ENCODE measurements around the gene EHD2.
A peak's percentile ranks its signal among the peaks of the same experiment; 100 is the strongest.
"Not testable (repeated sequence)": the region's sequence is repeated elsewhere in the genome, so short reads cannot be mapped to it uniquely, and the experiment has no call there.

The EHD2 gene

GRCh38 chr19:47714339-47714738 lies 1.1 kb downstream of the EHD2 start:
- no peak for DNase-seq (ENCODE audit: low spot score in 2 of 2)
- Mint-ChIP-seq H3K27me3 (peaks cover 39% of the 10 kb centered on the region), H3K4me3 (no peak overlapping the region), H3K27ac (no peak overlapping the region), H3K9me3 (peaks cover 7% of the 10 kb centered on the region), H3K36me3 (peaks cover 3% of the 10 kb centered on the region), H3K4me1 (peaks cover 5% of the 10 kb centered on the region)
- ATAC-seq (ENCODE audit: low read depth): no peak

- not testable (repeated sequence) for H3K4me1 Mint-ChIP-seq; H3K27ac Mint-ChIP-seq; H3K4me3 Mint-ChIP-seq; ATAC-seq (ENCODE audit: low read depth); H3K9me3 Mint-ChIP-seq; DNase-seq (ENCODE audit: low spot score in 2 of 2); H3K36me3 Mint-ChIP-seq
- H3K27me3 Mint-ChIP-seq: peaks cover 41% of the 10 kb centered on the region
Observed at GRCh38 chr19:47714855-47715254, 1.6 kb downstream of the EHD2 start.

- Mint-ChIP-seq H3K4me1 (peaks cover 8% of the 10 kb centered on the region), H3K27ac (no peak overlapping the region), H3K9me3 (peaks cover 7% of the 10 kb centered on the region), H3K4me3 (no peak overlapping the region), H3K36me3 (peaks cover 3% of the 10 kb centered on the region), H3K27me3 (peaks cover 50% of the 10 kb centered on the region)
- no peak for DNase-seq (ENCODE audit: low spot score in 2 of 2)
- ATAC-seq (ENCODE audit: low read depth): no peak
Observed at GRCh38 chr19:47716270-47716937, 3.2 kb downstream of the EHD2 start.

GRCh38 chr19:47718415-47719046 lies 5.3 kb downstream of the EHD2 start:
- not testable (repeated sequence) for H3K27ac Mint-ChIP-seq; H3K36me3 Mint-ChIP-seq; H3K4me3 Mint-ChIP-seq; H3K4me1 Mint-ChIP-seq; DNase-seq (ENCODE audit: low spot score in 2 of 2); H3K9me3 Mint-ChIP-seq; ATAC-seq (ENCODE audit: low read depth)
- H3K27me3 Mint-ChIP-seq: peaks cover 46% of the 10 kb centered on the region

- Mint-ChIP-seq H3K36me3 (peaks cover 3% of the 10 kb centered on the region), H3K27ac (no peak overlapping the region), H3K9me3 (peaks cover under 1% of the 10 kb centered on the region), H3K4me3 (no peak overlapping the region), H3K27me3 (peaks cover 39% of the 10 kb centered on the region), H3K4me1 (peaks cover 4% of the 10 kb centered on the region)
- no peak for ATAC-seq (ENCODE audit: low read depth)
- DNase-seq (ENCODE audit: low spot score in 2 of 2): no peak
Observed at GRCh38 chr19:47719047-47719859, 6.0 kb downstream of the EHD2 start.

GRCh38 chr19:47720669-47721422 lies 7.6 kb downstream of the EHD2 start:
- Mint-ChIP-seq H3K4me3 (no peak overlapping the region), H3K4me1 (peaks cover 4% of the 10 kb centered on the region), H3K9me3 (no peaks in the 10 kb centered on the region), H3K27ac (no peak overlapping the region), H3K36me3 (peaks cover 2% of the 10 kb centered on the region), H3K27me3 (peaks cover 34% of the 10 kb centered on the region)
- ATAC-seq (ENCODE audit: low read depth): no peak
- no peak for DNase-seq (ENCODE audit: low spot score in 2 of 2)

- H3K27me3 Mint-ChIP-seq: peaks cover 33% of the 10 kb centered on the region
- peaks cover 5% of the 10 kb centered on the region for H3K9me3 Mint-ChIP-seq
- peaks cover 2% of the 10 kb centered on the region for H3K36me3 Mint-ChIP-seq
- no peak overlapping the region for H3K27ac Mint-ChIP-seq
- no peak overlapping the region for H3K4me3 Mint-ChIP-seq
- ATAC-seq (ENCODE audit: low read depth): peak; percentile 31
- peaks cover 8% of the 10 kb centered on the region for H3K4me1 Mint-ChIP-seq
- no peak for DNase-seq (ENCODE audit: low spot score in 2 of 2)
Observed at GRCh38 chr19:47723581-47723940, 10.3 kb downstream of the EHD2 start.

- DNase-seq (ENCODE audit: low spot score in 2 of 2) (no peak), ATAC-seq (ENCODE audit: low read depth) (no peak)
- Mint-ChIP-seq H3K4me3 (no peak overlapping the region), H3K36me3 (peaks cover 2% of the 10 kb centered on the region), H3K9me3 (peaks cover 7% of the 10 kb centered on the region), H3K4me1 (peaks cover 10% of the 10 kb centered on the region), H3K27me3 (peaks cover 32% of the 10 kb centered on the region), H3K27ac (no peak overlapping the region)
Observed at GRCh38 chr19:47725759-47726401, 12.7 kb downstream of the EHD2 start.

- Mint-ChIP-seq H3K27me3 (peaks cover 32% of the 10 kb centered on the region), H3K4me1 (peaks cover 10% of the 10 kb centered on the region), H3K27ac (no peak overlapping the region), H3K36me3 (peaks cover 2% of the 10 kb centered on the region), H3K4me3 (no peak overlapping the region), H3K9me3 (peaks cover 8% of the 10 kb centered on the region)
- ATAC-seq (ENCODE audit: low read depth): no peak
- DNase-seq (ENCODE audit: low spot score in 2 of 2): no peak
Observed at GRCh38 chr19:47726467-47726866, 13.2 kb downstream of the EHD2 start.

GRCh38 chr19:47728295-47728694 lies 15.1 kb downstream of the EHD2 start:
- not testable (repeated sequence) for H3K9me3 Mint-ChIP-seq; H3K4me1 Mint-ChIP-seq; H3K36me3 Mint-ChIP-seq; ATAC-seq (ENCODE audit: low read depth); H3K4me3 Mint-ChIP-seq; DNase-seq (ENCODE audit: low spot score in 2 of 2); H3K27ac Mint-ChIP-seq
- H3K27me3 Mint-ChIP-seq: peaks cover 28% of the 10 kb centered on the region

- ATAC-seq (ENCODE audit: low read depth) (no peak), DNase-seq (ENCODE audit: low spot score in 2 of 2) (no peak)
- Mint-ChIP-seq H3K4me1 (peaks cover 10% of the 10 kb centered on the region), H3K27me3 (peaks cover 33% of the 10 kb centered on the region), H3K4me3 (no peak overlapping the region), H3K36me3 (peaks cover 2% of the 10 kb centered on the region), H3K27ac (no peak overlapping the region), H3K9me3 (peaks cover 8% of the 10 kb centered on the region)
Observed at GRCh38 chr19:47729468-47729798, 16.2 kb downstream of the EHD2 start.

GRCh38 chr19:47729799-47730520 lies 16.7 kb downstream of the EHD2 start:
- Mint-ChIP-seq H3K4me3 (peak overlapping the region; percentile 39), H3K27me3 (peaks cover 32% of the 10 kb centered on the region), H3K36me3 (peaks cover 2% of the 10 kb centered on the region), H3K27ac (no peak overlapping the region), H3K9me3 (peaks cover 8% of the 10 kb centered on the region), H3K4me1 (peaks cover 10% of the 10 kb centered on the region)
- ATAC-seq (ENCODE audit: low read depth): peak; percentile 29
- no peak for DNase-seq (ENCODE audit: low spot score in 2 of 2)

- Mint-ChIP-seq H3K9me3 (peaks cover 8% of the 10 kb centered on the region), H3K27me3 (peaks cover 30% of the 10 kb centered on the region), H3K4me3 (no peak overlapping the region), H3K27ac (no peak overlapping the region), H3K36me3 (peaks cover 2% of the 10 kb centered on the region), H3K4me1 (peaks cover 10% of the 10 kb centered on the region)
- no peak for DNase-seq (ENCODE audit: low spot score in 2 of 2)
- ATAC-seq (ENCODE audit: low read depth): no peak
Observed at GRCh38 chr19:47730521-47730889, 17.3 kb downstream of the EHD2 start.
